PFSK-1 (cell line): Measurements from ENCODE around the gene C3orf70.

Experiments
- FOXP2 ChIP-seq: optimal IDR thresholded peaks from 2 replicates; pipeline ENCODE3; 2011; ENCODE audit warnings: borderline replicate concordance, control low read depth, inconsistent platforms; ENCODE audit not compliant: insufficient read depth; ENCODE audit errors: extremely low read length, extremely low read depth
- POLR2AphosphoS5 ChIP-seq: IDR thresholded peaks from 2 replicates; pipeline ENCODE4 v1.6.1; 2012; ENCODE audit warnings: low read depth, mild to moderate bottlenecking, control low read depth, low read length, moderate library complexity
- SIN3A ChIP-seq: IDR thresholded peaks from 2 replicates; pipeline ENCODE4 v1.6.1; 2012; ENCODE audit warnings: mild to moderate bottlenecking, low read length, moderate library complexity, borderline replicate concordance; ENCODE audit not compliant: insufficient read depth
- TAF1 ChIP-seq: IDR thresholded peaks from 2 replicates; pipeline ENCODE4 v1.6.1; 2012; ENCODE audit warnings: low read length, control low read depth, borderline replicate concordance; ENCODE audit not compliant: insufficient read depth
- TF ChIP-seq, protein P1 (sequence below), 2 experiments: IDR thresholded peaks; 2 replicates each; pipeline versions ENCODE4 v1.6.1 to v1.8.0; 2011 to 2012; ENCODE audit warnings: low read depth in 2 of 2, low read length in 2 of 2, control low read depth in 1 of 2, inconsistent platforms in 1 of 2, mild to moderate bottlenecking in 1 of 2, moderate library complexity in 1 of 2; ENCODE audit not compliant: insufficient read depth in 1 of 2

DNA sequence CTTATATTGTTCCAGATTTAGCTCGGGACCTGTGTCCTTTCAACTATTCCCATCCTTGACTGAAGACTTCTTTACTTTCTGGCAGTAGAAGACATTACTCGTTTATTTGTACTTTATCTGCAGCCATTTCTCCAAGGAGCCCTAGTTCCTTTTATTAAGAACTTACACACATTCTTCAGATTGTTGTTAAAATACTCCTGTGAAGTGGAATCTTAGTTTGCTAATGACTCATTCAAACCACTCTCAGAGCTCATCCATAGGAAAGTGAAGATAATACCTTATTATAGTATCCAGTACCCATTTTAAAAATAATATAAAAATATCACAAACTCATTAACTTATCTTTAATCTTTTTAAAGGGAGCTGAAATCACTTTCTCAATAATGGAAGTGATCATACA is 63.5 kb downstream of the C3orf70 start:
- TF ChIP-seq, protein P1, sequence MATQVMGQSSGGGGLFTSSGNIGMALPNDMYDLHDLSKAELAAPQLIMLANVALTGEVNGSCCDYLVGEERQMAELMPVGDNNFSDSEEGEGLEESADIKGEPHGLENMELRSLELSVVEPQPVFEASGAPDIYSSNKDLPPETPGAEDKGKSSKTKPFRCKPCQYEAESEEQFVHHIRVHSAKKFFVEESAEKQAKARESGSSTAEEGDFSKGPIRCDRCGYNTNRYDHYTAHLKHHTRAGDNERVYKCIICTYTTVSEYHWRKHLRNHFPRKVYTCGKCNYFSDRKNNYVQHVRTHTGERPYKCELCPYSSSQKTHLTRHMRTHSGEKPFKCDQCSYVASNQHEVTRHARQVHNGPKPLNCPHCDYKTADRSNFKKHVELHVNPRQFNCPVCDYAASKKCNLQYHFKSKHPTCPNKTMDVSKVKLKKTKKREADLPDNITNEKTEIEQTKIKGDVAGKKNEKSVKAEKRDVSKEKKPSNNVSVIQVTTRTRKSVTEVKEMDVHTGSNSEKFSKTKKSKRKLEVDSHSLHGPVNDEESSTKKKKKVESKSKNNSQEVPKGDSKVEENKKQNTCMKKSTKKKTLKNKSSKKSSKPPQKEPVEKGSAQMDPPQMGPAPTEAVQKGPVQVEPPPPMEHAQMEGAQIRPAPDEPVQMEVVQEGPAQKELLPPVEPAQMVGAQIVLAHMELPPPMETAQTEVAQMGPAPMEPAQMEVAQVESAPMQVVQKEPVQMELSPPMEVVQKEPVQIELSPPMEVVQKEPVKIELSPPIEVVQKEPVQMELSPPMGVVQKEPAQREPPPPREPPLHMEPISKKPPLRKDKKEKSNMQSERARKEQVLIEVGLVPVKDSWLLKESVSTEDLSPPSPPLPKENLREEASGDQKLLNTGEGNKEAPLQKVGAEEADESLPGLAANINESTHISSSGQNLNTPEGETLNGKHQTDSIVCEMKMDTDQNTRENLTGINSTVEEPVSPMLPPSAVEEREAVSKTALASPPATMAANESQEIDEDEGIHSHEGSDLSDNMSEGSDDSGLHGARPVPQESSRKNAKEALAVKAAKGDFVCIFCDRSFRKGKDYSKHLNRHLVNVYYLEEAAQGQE (IDR thresholded peaks at IDR 0.05; ENCODE audit: insufficient read depth in 1 of 2, low read depth in 2 of 2, low read length in 2 of 2) = no peak
- TF ChIP-seq POLR2AphosphoS5 = no peak
- TF ChIP-seq TAF1 = no peak
- TF ChIP-seq SIN3A = no peak
- TF ChIP-seq FOXP2 = no peak
